ENCODE data around the gene PMFBP1.
A peak's percentile ranks its signal among the peaks of the same experiment; 100 is the strongest.

The PMFBP1 gene

DNA sequence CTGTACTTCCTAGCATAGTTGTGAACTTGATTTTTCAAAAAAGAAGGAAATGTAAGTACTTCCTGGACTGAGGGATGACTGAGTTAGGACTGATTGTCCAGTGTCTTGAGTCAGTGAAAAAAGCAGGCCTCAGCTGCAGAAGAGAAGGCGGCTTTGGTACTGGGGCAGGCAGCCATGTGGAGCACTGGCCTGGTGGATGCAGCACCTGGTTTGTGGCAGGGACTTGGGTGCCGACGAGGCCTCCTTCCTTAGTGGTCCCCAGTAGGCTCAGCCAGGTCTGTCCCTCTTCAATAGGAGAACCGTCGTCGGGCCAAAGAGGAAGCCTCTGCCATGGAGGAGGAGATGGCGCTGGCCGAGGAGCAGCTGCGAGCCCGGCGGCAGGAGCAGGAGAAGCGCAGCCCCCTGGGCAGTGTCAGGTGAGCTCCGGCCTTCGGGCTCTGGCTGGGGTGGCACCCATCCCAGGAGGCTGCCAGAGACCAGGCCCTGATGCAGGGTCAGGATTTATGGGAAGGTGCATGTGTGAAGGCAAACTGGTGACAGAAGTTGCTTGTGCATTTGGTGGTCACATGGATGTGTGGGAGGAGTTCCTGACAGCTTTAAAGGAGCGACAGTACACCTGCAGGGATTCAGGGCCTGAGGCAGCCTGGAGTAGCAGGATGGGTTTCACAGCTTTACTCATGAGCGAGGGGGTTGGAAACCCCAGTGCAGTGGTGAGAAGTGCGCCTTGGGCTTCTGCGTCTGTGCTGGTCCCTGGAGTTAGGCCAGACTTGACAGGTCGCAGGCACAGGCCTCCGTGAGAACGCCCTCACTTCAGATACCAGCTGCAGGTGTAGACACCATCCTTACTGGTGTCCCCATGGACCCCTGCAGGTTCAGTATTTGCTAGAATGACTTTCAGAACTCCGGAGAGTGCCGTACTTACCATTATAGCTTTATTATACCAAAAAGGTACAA, 61.0 kb downstream of the PMFBP1 start:
- Mint-ChIP-seq H3K36me3 (ENCODE audit: low read depth) (peaks cover 36% of the 10 kb centered on the region), H3K4me3 (no peak overlapping the region), H3K27ac (no peak overlapping the region), H3K9me3 (no peaks in the 10 kb centered on the region), H3K27me3 (no peaks in the 10 kb centered on the region), H3K4me1 (no peaks in the 10 kb centered on the region)
- no peak for DNase-seq
- peak; percentile 15 for ATAC-seq

GRCh38 chr16:72109966-72110530, 61.9 kb downstream of the PMFBP1 start:
- Mint-ChIP-seq H3K27me3 (no peaks in the 10 kb centered on the region), H3K9me3 (no peaks in the 10 kb centered on the region), H3K36me3 (ENCODE audit: low read depth) (peaks cover 41% of the 10 kb centered on the region), H3K4me1 (no peaks in the 10 kb centered on the region), H3K4me3 (no peak overlapping the region), H3K27ac (no peak overlapping the region)
- no peak for DNase-seq
- ATAC-seq = no peak

DNA sequence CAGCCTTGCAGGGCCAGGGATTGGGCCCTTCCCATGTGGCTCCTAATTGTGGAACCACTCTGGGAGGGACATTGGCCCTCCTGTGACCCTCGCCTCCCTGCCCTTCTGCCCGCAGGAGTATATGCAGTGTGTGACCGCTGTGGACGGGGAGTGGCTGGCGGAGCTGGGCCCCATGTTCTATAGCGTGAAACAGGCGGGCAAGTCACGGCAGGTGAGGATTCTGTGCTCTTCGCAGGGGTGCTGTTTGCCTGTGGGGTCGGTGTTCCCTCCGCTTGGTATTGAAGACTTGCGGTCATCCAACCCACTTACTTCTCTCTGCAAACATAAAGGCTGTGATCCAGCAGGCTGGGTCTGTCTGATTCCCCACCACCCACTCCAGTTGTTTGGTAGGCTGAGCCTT, 62.7 kb downstream of the PMFBP1 start:
- Mint-ChIP-seq H3K4me3 (no peak overlapping the region), H3K36me3 (ENCODE audit: low read depth) (peaks cover 40% of the 10 kb centered on the region), H3K27ac (no peak overlapping the region), H3K9me3 (no peaks in the 10 kb centered on the region), H3K27me3 (no peaks in the 10 kb centered on the region), H3K4me1 (no peaks in the 10 kb centered on the region)
- DNase-seq (no peak), ATAC-seq (no peak)

- peaks cover 44% of the 10 kb centered on the region for H3K36me3 Mint-ChIP-seq (ENCODE audit: low read depth)
- no peaks in the 10 kb centered on the region for H3K9me3 Mint-ChIP-seq
- H3K4me1 Mint-ChIP-seq = no peaks in the 10 kb centered on the region
- H3K27me3 Mint-ChIP-seq = no peaks in the 10 kb centered on the region
- ATAC-seq (no peak), DNase-seq (no peak)
- H3K27ac Mint-ChIP-seq = no peak overlapping the region
- no peak overlapping the region for H3K4me3 Mint-ChIP-seq
Observed at GRCh38 chr16:72108353-72109102, 63.4 kb downstream of the PMFBP1 start.

DNA sequence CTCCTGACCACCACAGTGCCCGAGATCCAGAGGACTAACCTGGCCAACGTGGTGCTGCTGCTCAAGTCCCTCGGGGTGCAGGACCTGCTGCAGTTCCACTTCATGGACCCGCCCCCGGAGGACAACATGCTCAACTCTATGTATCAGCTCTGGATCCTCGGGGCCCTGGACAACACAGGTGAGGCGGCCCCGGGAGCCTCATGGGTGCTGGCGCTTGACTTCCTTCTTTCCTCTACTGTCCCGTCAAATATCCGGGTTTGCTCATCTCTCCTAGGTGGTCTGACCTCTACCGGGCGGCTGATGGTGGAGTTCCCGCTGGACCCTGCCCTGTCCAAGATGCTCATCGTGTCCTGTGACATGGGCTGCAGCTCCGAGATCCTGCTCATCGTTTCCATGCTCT, 64.6 kb downstream of the PMFBP1 start:
- H3K36me3 Mint-ChIP-seq (ENCODE audit: low read depth) = peaks cover 47% of the 10 kb centered on the region
- no peaks in the 10 kb centered on the region for H3K4me1 Mint-ChIP-seq
- H3K9me3 Mint-ChIP-seq = no peaks in the 10 kb centered on the region
- no peak overlapping the region for H3K27ac Mint-ChIP-seq
- H3K27me3 Mint-ChIP-seq = no peaks in the 10 kb centered on the region
- no peak for DNase-seq
- no peak overlapping the region for H3K4me3 Mint-ChIP-seq
- ATAC-seq = no peak

- ATAC-seq = no peak
- DNase-seq = no peak
- no peaks in the 10 kb centered on the region for H3K4me1 Mint-ChIP-seq
- H3K36me3 Mint-ChIP-seq (ENCODE audit: low read depth) = peaks cover 42% of the 10 kb centered on the region
- no peaks in the 10 kb centered on the region for H3K27me3 Mint-ChIP-seq
- H3K9me3 Mint-ChIP-seq = no peaks in the 10 kb centered on the region
- no peak overlapping the region for H3K27ac Mint-ChIP-seq
- no peak overlapping the region for H3K4me3 Mint-ChIP-seq
Observed at GRCh38 chr16:72105978-72106377, 66.0 kb downstream of the PMFBP1 start.

GRCh38 chr16:72104905-72105304, 67.0 kb downstream of the PMFBP1 start:
- no peak overlapping the region for H3K4me3 Mint-ChIP-seq
- H3K27me3 Mint-ChIP-seq = no peaks in the 10 kb centered on the region
- H3K9me3 Mint-ChIP-seq = no peaks in the 10 kb centered on the region
- peaks cover 41% of the 10 kb centered on the region for H3K36me3 Mint-ChIP-seq (ENCODE audit: low read depth)
- no peak overlapping the region for H3K27ac Mint-ChIP-seq
- no peak for DNase-seq
- H3K4me1 Mint-ChIP-seq = no peaks in the 10 kb centered on the region
- no peak for ATAC-seq

GRCh38 chr16:72101195-72101594, 70.8 kb downstream of the PMFBP1 start:
- no peaks in the 10 kb centered on the region for H3K27me3 Mint-ChIP-seq
- no peaks in the 10 kb centered on the region for H3K9me3 Mint-ChIP-seq
- H3K4me1 Mint-ChIP-seq = peaks cover 2% of the 10 kb centered on the region
- ATAC-seq (no peak), DNase-seq (no peak)
- no peak overlapping the region for H3K4me3 Mint-ChIP-seq
- no peak overlapping the region for H3K27ac Mint-ChIP-seq
- peaks cover 50% of the 10 kb centered on the region for H3K36me3 Mint-ChIP-seq (ENCODE audit: low read depth)

DNA sequence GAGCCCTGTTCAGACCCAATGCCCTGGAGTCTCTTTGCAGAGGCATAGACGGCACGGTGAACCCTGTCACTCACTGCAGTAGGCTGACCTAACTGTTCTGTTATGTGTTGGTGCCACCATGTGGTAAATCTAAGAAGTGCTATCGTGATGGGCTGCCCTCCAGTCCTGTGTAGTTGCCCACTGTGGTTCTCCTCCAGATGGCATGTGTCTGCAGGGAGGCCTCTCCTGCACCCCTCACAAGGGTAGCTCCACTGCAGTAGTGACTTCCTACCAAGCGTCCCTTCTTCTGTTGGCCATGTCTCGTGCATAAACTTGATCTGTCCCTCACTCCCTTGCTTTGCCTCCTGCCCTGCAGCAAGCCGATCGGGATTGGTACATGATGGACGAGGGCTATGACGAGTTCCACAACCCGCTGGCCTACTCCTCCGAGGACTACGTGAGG, 72.6 kb downstream of the PMFBP1 start:
- H3K4me1 Mint-ChIP-seq = peaks cover 18% of the 10 kb centered on the region
- no peak overlapping the region for H3K4me3 Mint-ChIP-seq
- no peaks in the 10 kb centered on the region for H3K27me3 Mint-ChIP-seq
- ATAC-seq (peak; percentile 87), DNase-seq (peak; percentile 48)
- no peak overlapping the region for H3K27ac Mint-ChIP-seq
- peaks cover 46% of the 10 kb centered on the region for H3K36me3 Mint-ChIP-seq (ENCODE audit: low read depth)
- H3K9me3 Mint-ChIP-seq = no peaks in the 10 kb centered on the region

DNA sequence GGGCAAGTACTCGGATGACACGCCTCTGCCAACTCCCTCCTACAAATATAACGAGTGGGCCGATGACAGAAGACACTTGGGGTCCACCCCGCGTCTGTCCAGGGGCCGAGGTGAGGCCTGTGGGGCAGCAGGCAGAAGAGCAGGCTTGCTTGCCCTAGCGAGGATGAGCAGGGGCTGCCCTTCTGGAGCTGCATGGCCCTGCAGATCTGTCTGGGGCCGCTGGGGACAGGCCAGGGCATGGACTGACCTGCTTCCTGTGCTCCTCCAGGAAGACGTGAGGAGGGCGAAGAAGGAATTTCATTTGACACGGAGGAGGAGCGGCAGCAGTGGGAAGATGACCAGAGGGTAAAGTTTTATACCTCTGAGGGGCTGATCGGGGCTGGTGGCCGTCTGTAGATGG, 73.0 kb downstream of the PMFBP1 start:
- Mint-ChIP-seq H3K4me1 (peaks cover 20% of the 10 kb centered on the region), H3K36me3 (ENCODE audit: low read depth) (peaks cover 43% of the 10 kb centered on the region), H3K27ac (no peak overlapping the region), H3K27me3 (no peaks in the 10 kb centered on the region), H3K4me3 (no peak overlapping the region), H3K9me3 (no peaks in the 10 kb centered on the region)
- DNase-seq = no peak
- no peak for ATAC-seq

GRCh38 chr16:72094266-72094610, 77.7 kb downstream of the PMFBP1 start:
- peak overlapping the region; percentile 99 for H3K4me3 Mint-ChIP-seq
- peak; percentile 45 for DNase-seq
- H3K36me3 Mint-ChIP-seq (ENCODE audit: low read depth) = peaks cover 28% of the 10 kb centered on the region
- peak overlapping the region; percentile 96 for H3K27ac Mint-ChIP-seq
- H3K27me3 Mint-ChIP-seq = no peaks in the 10 kb centered on the region
- H3K9me3 Mint-ChIP-seq = no peaks in the 10 kb centered on the region
- no peak for ATAC-seq
- peaks cover 47% of the 10 kb centered on the region for H3K4me1 Mint-ChIP-seq

DNA sequence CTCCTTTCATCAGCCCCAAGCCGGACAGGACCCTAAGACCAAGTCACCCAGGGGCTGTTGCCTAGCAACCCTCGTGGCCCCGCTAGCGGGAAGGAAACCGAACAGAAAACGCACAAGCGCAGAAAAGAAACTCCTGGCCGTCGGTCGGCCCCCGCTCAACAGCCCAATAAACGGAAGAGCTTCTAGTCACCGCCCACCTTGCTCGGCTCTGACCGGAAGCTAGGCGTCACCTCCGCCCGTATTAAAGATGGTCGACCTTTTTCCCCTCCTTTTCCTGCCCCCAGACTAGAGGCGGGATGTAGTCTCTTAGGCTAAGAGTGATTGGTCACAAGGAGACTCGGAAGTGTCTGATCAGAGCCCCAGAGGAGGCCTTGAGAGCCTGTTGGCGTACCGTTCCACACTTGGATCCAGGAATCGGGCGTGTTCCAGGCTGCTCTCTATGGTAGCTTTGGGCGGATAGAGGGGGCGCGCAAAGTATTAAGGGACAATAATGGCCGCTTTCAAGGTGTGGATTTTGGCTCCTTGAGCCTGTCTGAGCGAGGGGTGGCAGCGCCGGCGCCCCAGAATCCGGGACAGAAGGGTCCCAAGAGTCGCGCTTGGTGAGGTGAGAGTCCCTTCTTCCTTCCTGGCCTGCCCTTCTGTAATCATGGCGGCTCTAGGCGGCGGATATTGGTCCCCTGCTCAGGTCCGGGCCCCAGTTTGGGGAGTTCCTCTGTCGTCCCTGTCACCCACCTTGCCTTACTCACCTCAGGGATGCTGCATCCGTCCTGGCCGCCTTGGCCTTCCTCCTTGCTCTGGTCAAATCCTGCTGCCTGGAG, 78.3 kb downstream of the PMFBP1 start, which contains the start of the genes DHX38 and TXNL4B:
Gene DHX38 (plus strand): TSS at position 400 of the 818 bp plus-strand sequence. CDS start 2,311 bp downstream, outside the sequence.
Gene TXNL4B (minus strand): TSS at position 173 of the 818 bp plus-strand sequence. CDS start 2,871 bp downstream, outside the sequence.
- H3K36me3 Mint-ChIP-seq (ENCODE audit: low read depth) = peaks cover 34% of the 10 kb centered on the region
- ATAC-seq (peak; percentile 99), DNase-seq (peak; percentile 88)
- H3K4me1 Mint-ChIP-seq = peaks cover 47% of the 10 kb centered on the region
- no peaks in the 10 kb centered on the region for H3K9me3 Mint-ChIP-seq
- H3K4me3 Mint-ChIP-seq = peak within 1 kb of the TSS; percentile 99
- H3K27ac Mint-ChIP-seq = peak within 1 kb of the TSS; percentile 96
- H3K27me3 Mint-ChIP-seq = no peaks in the 10 kb centered on the region

DNA sequence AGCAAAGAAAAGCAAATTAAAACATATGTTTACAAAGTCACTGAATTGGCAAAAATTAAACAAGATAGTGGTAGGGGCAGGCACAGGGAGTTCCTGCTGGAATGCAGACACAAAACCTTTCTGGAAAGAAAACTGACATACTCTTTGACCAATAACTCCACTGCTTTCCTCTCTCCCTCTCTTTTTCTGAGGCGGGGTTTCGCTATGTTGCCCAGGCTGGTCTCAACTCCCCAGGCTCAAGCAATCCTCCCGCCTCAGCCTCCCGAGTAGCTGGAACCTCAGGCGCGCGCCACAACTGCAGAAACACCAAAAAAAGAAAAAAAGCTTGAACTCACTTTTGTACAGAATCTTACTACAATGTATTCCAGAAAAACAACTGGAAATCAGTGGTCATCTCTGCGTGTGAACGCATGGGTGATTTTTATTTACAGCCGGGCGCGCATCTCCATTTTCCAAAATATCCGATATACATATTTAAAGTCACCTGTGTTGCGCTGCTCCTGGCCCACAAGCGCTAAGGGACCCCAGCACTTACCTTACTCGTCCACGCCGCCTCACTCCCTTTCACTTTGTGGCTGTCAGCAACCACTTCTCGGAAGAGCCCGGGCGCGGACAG, 79.0 kb downstream of the PMFBP1 start:
- DNase-seq = peak; percentile 14
- no peak for ATAC-seq
- H3K27me3 Mint-ChIP-seq = no peaks in the 10 kb centered on the region
- peaks cover 47% of the 10 kb centered on the region for H3K4me1 Mint-ChIP-seq
- peak overlapping the region; percentile 96 for H3K27ac Mint-ChIP-seq
- peak overlapping the region; percentile 99 for H3K4me3 Mint-ChIP-seq
- peaks cover 37% of the 10 kb centered on the region for H3K36me3 Mint-ChIP-seq (ENCODE audit: low read depth)
- no peaks in the 10 kb centered on the region for H3K9me3 Mint-ChIP-seq

Measured in activated naive CD8-positive, alpha-beta T cell treated with anti-CD3 and anti-CD28 coated beads, Interleukin-2, amount 50 U/mL, for 24 hours (primary cell).